ENCODE results near the gene HEBP2. TPM values are rescaled to one million over a fixed set of nuclear protein-coding genes. Genes with fewer than 3 reads are reported as not detected.

Gene HEBP2

GRCh38 chr6:138467901-138468300, 63.9 kb downstream of the HEBP2 start:
- no peak overlapping the region for H2BK15ac ChIP-seq (ENCODE audit: low read depth, poor library complexity, severe bottlenecking)
- H3K4me1 ChIP-seq (ENCODE audit: control insufficient read depth, insufficient read depth, low read depth, low read length) = peaks cover 13% of the 10 kb centered on the region
- H2BK12ac ChIP-seq (ENCODE audit: low read length in 2 of 2) = no peak overlapping the region
- no peak overlapping the region for H4K8ac ChIP-seq (ENCODE audit: low read length)
- no peak overlapping the region for H3K27ac ChIP-seq (ENCODE audit: low read length, poor library complexity, severe bottlenecking)
- H3K36me3 ChIP-seq (ENCODE audit: control insufficient read depth in 1 of 2, insufficient read depth in 2 of 2, low read depth in 1 of 2, low read length in 2 of 2) = peaks cover 15 to 31% of the 10 kb centered on the region in 2 experiments
- H3K9ac ChIP-seq (ENCODE audit: low read length) = no peak overlapping the region
- H2BK5ac ChIP-seq (ENCODE audit: low read depth, low read length, poor library complexity, severe bottlenecking) = no peak overlapping the region
- no peak overlapping the region for H3K4ac ChIP-seq (ENCODE audit: low read depth in 1 of 2, low read length in 2 of 2)
- no peak overlapping the region for H3K4me3 ChIP-seq (ENCODE audit: insufficient read depth in 1 of 2, low read depth in 1 of 2, low read length in 2 of 2)
- no peak overlapping the region for H2AK5ac ChIP-seq (ENCODE audit: low read length, severe bottlenecking)
- no peak overlapping the region for H3K18ac ChIP-seq (ENCODE audit: low read depth in 1 of 2, low read length in 2 of 2)
- no peak for DNase-seq
- no peak overlapping the region for H3K14ac ChIP-seq (ENCODE audit: low read length in 2 of 2)
- H3K9me3 ChIP-seq (ENCODE audit: control insufficient read depth, low read length) = no peaks in the 10 kb centered on the region
- no peak overlapping the region for H3K23ac ChIP-seq (ENCODE audit: low read length in 2 of 2)
- no peaks in the 10 kb centered on the region for H3K27me3 ChIP-seq (ENCODE audit: control insufficient read depth in 1 of 2, insufficient read depth in 1 of 2, low read length in 2 of 2)
- no peak overlapping the region for H2AFZ ChIP-seq (ENCODE audit: low read depth, low read length)
- no peak overlapping the region for H3K4me2 ChIP-seq (ENCODE audit: low read length, poor library complexity, severe bottlenecking)
- no peak overlapping the region for H4K91ac ChIP-seq (ENCODE audit: low read length)
- peaks cover 19% of the 10 kb centered on the region for H3K79me1 ChIP-seq (replicated peaks; ENCODE audit: low read length, poor library complexity, severe bottlenecking)
- H2BK120ac ChIP-seq (ENCODE audit: low read depth, low read length) = no peak overlapping the region

- peaks cover 13% of the 10 kb centered on the region for H3K4me1 ChIP-seq (ENCODE audit: control insufficient read depth, insufficient read depth, low read depth, low read length)
- peaks cover 19% of the 10 kb centered on the region for H3K79me1 ChIP-seq (replicated peaks; ENCODE audit: low read length, poor library complexity, severe bottlenecking)
- H2AFZ ChIP-seq (ENCODE audit: low read depth, low read length) = no peak overlapping the region
- no peak overlapping the region for H2BK5ac ChIP-seq (ENCODE audit: low read depth, low read length, poor library complexity, severe bottlenecking)
- no peak overlapping the region for H2BK120ac ChIP-seq (ENCODE audit: low read depth, low read length)
- no peak overlapping the region for H3K4me3 ChIP-seq (ENCODE audit: insufficient read depth in 1 of 2, low read depth in 1 of 2, low read length in 2 of 2)
- no peaks in the 10 kb centered on the region for H3K9me3 ChIP-seq (ENCODE audit: control insufficient read depth, low read length)
- H2AK5ac ChIP-seq (ENCODE audit: low read length, severe bottlenecking) = no peak overlapping the region
- H4K91ac ChIP-seq (ENCODE audit: low read length) = no peak overlapping the region
- peaks cover 15 to 28% of the 10 kb centered on the region in 2 experiments for H3K36me3 ChIP-seq (ENCODE audit: control insufficient read depth in 1 of 2, insufficient read depth in 2 of 2, low read depth in 1 of 2, low read length in 2 of 2)
- 95% methylated on average over 7 of the region's 9 CpGs for WGBS
- H3K4ac ChIP-seq (ENCODE audit: low read depth in 1 of 2, low read length in 2 of 2) = no peak overlapping the region
- no peak overlapping the region for H3K9ac ChIP-seq (ENCODE audit: low read length)
- H2BK12ac ChIP-seq (ENCODE audit: low read length in 2 of 2) = no peak overlapping the region
- no peak overlapping the region for H4K8ac ChIP-seq (ENCODE audit: low read length)
- H3K23ac ChIP-seq (ENCODE audit: low read length in 2 of 2) = no peak overlapping the region
- H2BK15ac ChIP-seq (ENCODE audit: low read depth, poor library complexity, severe bottlenecking) = no peak overlapping the region
- no peak overlapping the region for H3K4me2 ChIP-seq (ENCODE audit: low read length, poor library complexity, severe bottlenecking)
- DNase-seq = peak; percentile 22
- H3K27me3 ChIP-seq (ENCODE audit: control insufficient read depth in 1 of 2, insufficient read depth in 1 of 2, low read length in 2 of 2) = no peaks in the 10 kb centered on the region
- H3K27ac ChIP-seq (ENCODE audit: low read length, poor library complexity, severe bottlenecking) = peak overlapping the region; percentile 44
- no peak overlapping the region for H3K18ac ChIP-seq (ENCODE audit: low read depth in 1 of 2, low read length in 2 of 2)
- no peak overlapping the region for H3K14ac ChIP-seq (ENCODE audit: low read length in 2 of 2)
Observed at GRCh38 chr6:138468320-138469015, 64.4 kb downstream of the HEBP2 start.

Small RNA genes within 50 kb of the gene (small RNA-seq; reads per million reads assigned to genes)
- gene AL031003.1 (ENCODE audit: low read depth) (not detected), gene AL391669.1 (ENCODE audit: low read depth) (not detected), gene MIR3145 (ENCODE audit: low read depth) (5.5 reads per million, percentile 59 among the genes with 10 or more reads in this experiment)

All from mesenchymal stem cell (in vitro differentiated cells and primary cell).